ENCODE measurements around the gene GUCY1A2. TPM values are rescaled to one million over a fixed set of nuclear protein-coding genes. Genes with fewer than 3 reads are reported as not detected.

Gene GUCY1A2
- total RNA-seq, 1 donor from 2014 or later, result 17.8 TPM

- peaks cover 6% of the 10 kb centered on the region for H3K4me1 Mint-ChIP-seq (ENCODE audit: low read depth, unreplicated experiment)
These were observed 138.3 kb downstream of the GUCY1A2 start for GRCh38 chr11:106879832-106880546.

GRCh38 chr11:106879029-106879428 is 139.2 kb downstream of the GUCY1A2 start:
- no peak overlapping the region for H3K27ac ChIP-seq (ENCODE audit: low read depth, low read length)
- no peak overlapping the region for H2AFZ ChIP-seq (ENCODE audit: low read depth, low read length)
- H3K9me3 Mint-ChIP-seq (ENCODE audit: unreplicated experiment), result no peaks in the 10 kb centered on the region
- no peaks in the 10 kb centered on the region for H3K36me3 Mint-ChIP-seq (ENCODE audit: low read depth, unreplicated experiment)
- H3K27me3 Mint-ChIP-seq (ENCODE audit: low read depth, unreplicated experiment), result no peaks in the 10 kb centered on the region
- H3K9ac ChIP-seq (ENCODE audit: low read length), result no peak overlapping the region
- no peak overlapping the region for H3K4me2 ChIP-seq (ENCODE audit: low read length)
- H3K27me3 ChIP-seq (ENCODE audit: insufficient read depth, low read length), result no peaks in the 10 kb centered on the region
- H3K36me3 ChIP-seq (ENCODE audit: insufficient read depth, low read length), result no peaks in the 10 kb centered on the region
- no peaks in the 10 kb centered on the region for H3K4me1 ChIP-seq (ENCODE audit: insufficient read depth, low read length)
- no peak overlapping the region for H3K4me3 Mint-ChIP-seq (ENCODE audit: unreplicated experiment)
- no peak for TF ChIP-seq CTCF (IDR thresholded peaks at IDR 0.05; ENCODE audit: insufficient read depth, low read depth, low read length)
- no peak for TF ChIP-seq EZH2 (IDR thresholded peaks at IDR 0.05; ENCODE audit: insufficient read depth, low read length)
- H3K27ac Mint-ChIP-seq (ENCODE audit: unreplicated experiment), result no peak overlapping the region
- DNase-seq (ENCODE audit: low read depth), result no peak
- H3K9me3 ChIP-seq (ENCODE audit: insufficient read depth, low read depth, low read length), result no peaks in the 10 kb centered on the region
- H3K79me2 ChIP-seq (ENCODE audit: insufficient read depth, low read length), result no peaks in the 10 kb centered on the region
- H4K20me1 ChIP-seq (ENCODE audit: insufficient read depth, low read length), result no peaks in the 10 kb centered on the region
- no peak for FAIRE-seq
- H3K4me1 Mint-ChIP-seq (ENCODE audit: low read depth, unreplicated experiment), result peaks cover 9% of the 10 kb centered on the region
- H3K4me3 ChIP-seq (ENCODE audit: insufficient read depth, low read depth, low read length), result no peak overlapping the region

More at GRCh38 chr11:106879832-106880546, 138.3 kb downstream of the GUCY1A2 start:
- Mint-ChIP-seq H3K4me3 (ENCODE audit: unreplicated experiment) (no peak overlapping the region), H3K27me3 (ENCODE audit: low read depth, unreplicated experiment) (no peaks in the 10 kb centered on the region), H3K27ac (ENCODE audit: unreplicated experiment) (no peak overlapping the region), H3K36me3 (ENCODE audit: low read depth, unreplicated experiment) (no peaks in the 10 kb centered on the region), H3K9me3 (ENCODE audit: unreplicated experiment) (no peaks in the 10 kb centered on the region)
- Histone ChIP-seq H3K36me3 (ENCODE audit: insufficient read depth, low read length) (no peaks in the 10 kb centered on the region), H3K9me3 (ENCODE audit: insufficient read depth, low read depth, low read length) (no peaks in the 10 kb centered on the region), H3K9ac (ENCODE audit: low read length) (no peak overlapping the region), H3K4me3 (ENCODE audit: insufficient read depth, low read depth, low read length) (no peak overlapping the region), H2AFZ (ENCODE audit: low read depth, low read length) (no peak overlapping the region), H3K4me1 (ENCODE audit: insufficient read depth, low read length) (no peaks in the 10 kb centered on the region), H3K79me2 (ENCODE audit: insufficient read depth, low read length) (no peaks in the 10 kb centered on the region), H3K27me3 (ENCODE audit: insufficient read depth, low read length) (no peaks in the 10 kb centered on the region), H3K27ac (ENCODE audit: low read depth, low read length) (no peak overlapping the region), H4K20me1 (ENCODE audit: insufficient read depth, low read length) (no peaks in the 10 kb centered on the region), H3K4me2 (ENCODE audit: low read length) (no peak overlapping the region)
- DNase-seq (ENCODE audit: low read depth) (no peak), FAIRE-seq (no peak)
- TF ChIP-seq EZH2 (IDR thresholded peaks at IDR 0.05; ENCODE audit: insufficient read depth, low read length), result no peak
- no peak for TF ChIP-seq CTCF (IDR thresholded peaks at IDR 0.05; ENCODE audit: insufficient read depth, low read depth, low read length)

GRCh38 chr11:106875013-106875412 is 143.3 kb downstream of the GUCY1A2 start:
- H3K9me3 ChIP-seq (ENCODE audit: insufficient read depth, low read depth, low read length), result no peaks in the 10 kb centered on the region
- no peak for TF ChIP-seq CTCF (IDR thresholded peaks at IDR 0.05; ENCODE audit: insufficient read depth, low read depth, low read length)
- TF ChIP-seq EZH2 (IDR thresholded peaks at IDR 0.05; ENCODE audit: insufficient read depth, low read length), result no peak
- peaks cover 7% of the 10 kb centered on the region for H3K36me3 Mint-ChIP-seq (ENCODE audit: low read depth, unreplicated experiment)
- FAIRE-seq, result no peak
- no peaks in the 10 kb centered on the region for H3K79me2 ChIP-seq (ENCODE audit: insufficient read depth, low read length)
- H3K4me3 Mint-ChIP-seq (ENCODE audit: unreplicated experiment), result no peak overlapping the region
- H2AFZ ChIP-seq (ENCODE audit: low read depth, low read length), result no peak overlapping the region
- no peaks in the 10 kb centered on the region for H4K20me1 ChIP-seq (ENCODE audit: insufficient read depth, low read length)
- no peaks in the 10 kb centered on the region for H3K27me3 Mint-ChIP-seq (ENCODE audit: low read depth, unreplicated experiment)
- no peak overlapping the region for H3K4me2 ChIP-seq (ENCODE audit: low read length)
- H3K4me1 ChIP-seq (ENCODE audit: insufficient read depth, low read length), result no peaks in the 10 kb centered on the region
- H3K27ac Mint-ChIP-seq (ENCODE audit: unreplicated experiment), result peak overlapping the region; percentile 3
- H3K9me3 Mint-ChIP-seq (ENCODE audit: unreplicated experiment), result no peaks in the 10 kb centered on the region
- H3K4me3 ChIP-seq (ENCODE audit: insufficient read depth, low read depth, low read length), result no peak overlapping the region
- peaks cover 9% of the 10 kb centered on the region for H3K4me1 Mint-ChIP-seq (ENCODE audit: low read depth, unreplicated experiment)
- no peak overlapping the region for H3K27ac ChIP-seq (ENCODE audit: low read depth, low read length)
- H3K9ac ChIP-seq (ENCODE audit: low read length), result no peak overlapping the region
- no peaks in the 10 kb centered on the region for H3K27me3 ChIP-seq (ENCODE audit: insufficient read depth, low read length)
- DNase-seq (ENCODE audit: low read depth), result peak; percentile 34
- no peaks in the 10 kb centered on the region for H3K36me3 ChIP-seq (ENCODE audit: insufficient read depth, low read length)

All from astrocyte (in vitro differentiated cells and primary cell).